Neuron (in vitro differentiated cells): ENCODE data around the gene MED13L.

Source experiments
- H2AFZ ChIP-seq: one replicate; pipeline ENCODE4 v1.6.1; 2013; ENCODE audit warnings: low read depth, mild to moderate bottlenecking, inconsistent platforms, low read length, moderate library complexity
- H3K27me3 ChIP-seq: one replicate; pipeline ENCODE4 v1.6.1; 2013; ENCODE audit warnings: low read length; ENCODE audit not compliant: insufficient read depth
- H3K36me3 ChIP-seq: one replicate; pipeline ENCODE4 v1.6.1; 2013; ENCODE audit warnings: low read length; ENCODE audit not compliant: insufficient read depth
- H3K4me1 ChIP-seq: one replicate; pipeline ENCODE4 v1.6.1; 2013; ENCODE audit warnings: low read length; ENCODE audit not compliant: insufficient read depth
- H3K4me3 ChIP-seq: 2 replicates; pipeline ENCODE4 v1.5.1; 2013; ENCODE audit warnings: mild to moderate bottlenecking, low read length, moderate library complexity
- H3K9me3 ChIP-seq: one replicate; pipeline ENCODE4 v1.6.1; 2013; ENCODE audit warnings: low read length

MED13L gene

DNA sequence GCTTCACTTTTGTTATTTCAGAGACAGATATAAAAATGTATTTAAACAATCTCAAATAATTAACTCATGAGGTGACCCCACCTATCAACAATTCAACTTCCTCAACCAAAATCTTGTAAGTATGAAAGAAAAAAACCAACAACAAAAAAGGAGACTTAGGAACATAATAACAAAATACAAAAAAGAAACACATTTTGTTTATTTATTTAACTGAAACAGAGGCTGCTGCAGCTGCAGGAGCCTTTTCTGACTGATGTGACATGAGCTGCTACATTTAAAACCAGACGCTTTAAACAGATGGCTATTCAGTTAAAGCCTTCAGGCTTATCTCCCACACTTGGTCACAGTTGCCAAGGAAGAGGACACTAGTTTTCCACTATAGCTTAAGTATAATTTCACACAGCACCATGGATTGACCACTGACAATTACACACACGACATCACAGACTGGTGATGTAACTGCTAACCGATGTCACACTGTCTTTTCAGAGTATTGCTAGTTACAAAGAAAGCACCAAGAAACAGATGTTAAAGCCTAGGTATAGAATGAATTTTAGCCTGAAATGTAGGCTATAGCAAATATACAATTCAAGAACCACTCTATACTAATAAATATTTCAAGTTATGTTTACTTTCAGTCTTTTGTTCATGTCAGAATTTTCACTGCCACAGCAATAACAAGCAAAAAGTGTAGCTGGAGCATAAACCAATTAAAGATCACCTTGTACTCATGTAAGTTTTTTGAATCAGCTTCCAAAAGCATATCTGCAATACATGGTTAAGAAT, 113.0 kb downstream of the MED13L start:
- Histone ChIP-seq H3K27me3 (no peaks in the 10 kb centered on the region), H3K4me3 (no peak overlapping the region), H3K36me3 (no peaks in the 10 kb centered on the region), H2AFZ (no peak overlapping the region), H3K9me3 (no peaks in the 10 kb centered on the region), H3K4me1 (peaks cover 3% of the 10 kb centered on the region)

DNA sequence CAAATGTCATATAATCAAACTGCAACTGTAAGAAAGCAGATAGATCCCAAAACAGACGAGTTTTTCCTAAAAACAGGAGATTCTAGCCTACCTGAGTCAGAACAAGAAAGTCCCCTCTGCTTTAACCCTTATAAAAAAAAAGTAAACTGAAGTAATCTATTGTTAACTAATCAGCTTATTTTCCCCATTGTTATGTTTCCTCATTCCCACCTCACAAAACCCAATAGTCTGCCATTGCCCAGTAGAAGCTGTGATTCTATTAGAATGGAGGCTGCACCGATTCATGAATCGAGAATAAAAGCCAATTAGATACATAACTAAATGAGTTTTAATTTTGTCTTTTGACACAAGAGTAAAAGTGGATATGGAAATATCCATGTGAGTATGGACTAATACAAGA, 115.4 kb downstream of the MED13L start:
- H3K36me3 ChIP-seq, result no peaks in the 10 kb centered on the region
- H3K4me3 ChIP-seq, result no peak overlapping the region
- no peaks in the 10 kb centered on the region for H3K27me3 ChIP-seq
- no peaks in the 10 kb centered on the region for H3K9me3 ChIP-seq
- H3K4me1 ChIP-seq, result peaks cover 3% of the 10 kb centered on the region
- no peak overlapping the region for H2AFZ ChIP-seq

DNA sequence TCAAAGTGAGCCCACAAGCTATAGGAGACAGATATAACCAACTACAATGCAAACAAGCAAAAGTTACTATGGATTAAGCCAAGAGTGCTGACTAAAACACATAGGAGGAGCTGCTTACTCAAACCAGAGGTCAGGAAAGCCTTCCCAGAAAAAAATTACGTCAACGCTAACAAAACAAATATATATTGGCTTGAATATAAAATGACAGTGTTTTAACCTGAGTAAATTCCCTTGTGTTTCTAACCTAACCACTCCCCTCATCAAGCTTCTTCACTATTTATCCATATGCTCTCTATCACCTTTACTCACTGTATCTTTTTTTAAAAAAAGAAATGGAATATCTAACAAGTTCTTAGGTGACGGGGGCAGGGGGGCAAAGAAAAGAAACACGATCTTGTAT, 115.9 kb downstream of the MED13L start:
- peaks cover 3% of the 10 kb centered on the region for H3K4me1 ChIP-seq
- H3K9me3 ChIP-seq, result no peaks in the 10 kb centered on the region
- no peak overlapping the region for H3K4me3 ChIP-seq
- H3K27me3 ChIP-seq, result no peaks in the 10 kb centered on the region
- no peaks in the 10 kb centered on the region for H3K36me3 ChIP-seq
- H2AFZ ChIP-seq, result no peak overlapping the region

DNA sequence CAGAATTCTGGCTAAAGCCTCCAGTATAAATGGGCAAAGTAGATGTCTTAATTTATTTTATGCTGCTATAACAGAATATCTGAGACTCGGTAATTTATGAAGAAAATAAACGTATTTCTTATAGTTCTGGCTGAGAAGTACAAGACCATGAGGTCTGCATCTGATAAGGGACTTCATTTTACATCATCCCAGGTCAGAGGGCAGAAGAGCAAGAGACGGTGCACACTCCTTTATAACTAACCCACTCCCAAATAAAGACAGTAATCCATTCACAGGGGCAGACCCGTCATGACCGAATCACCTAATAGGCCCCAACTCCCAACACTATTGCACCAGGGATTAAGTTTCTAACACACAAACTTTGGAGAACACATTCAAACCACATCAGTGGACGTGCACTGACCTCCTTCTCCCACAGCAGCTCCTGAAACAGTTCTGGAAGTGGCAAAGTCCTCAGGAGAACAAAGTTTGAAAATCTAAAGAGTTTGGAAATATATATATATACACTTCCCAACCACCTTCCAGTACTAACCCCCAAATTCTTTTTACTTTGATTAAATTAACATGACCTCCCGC, 116.5 kb downstream of the MED13L start:
- Histone ChIP-seq H3K36me3 (no peaks in the 10 kb centered on the region), H3K9me3 (no peaks in the 10 kb centered on the region), H3K4me1 (peaks cover 3% of the 10 kb centered on the region), H3K27me3 (no peaks in the 10 kb centered on the region), H3K4me3 (no peak overlapping the region), H2AFZ (no peak overlapping the region)

DNA sequence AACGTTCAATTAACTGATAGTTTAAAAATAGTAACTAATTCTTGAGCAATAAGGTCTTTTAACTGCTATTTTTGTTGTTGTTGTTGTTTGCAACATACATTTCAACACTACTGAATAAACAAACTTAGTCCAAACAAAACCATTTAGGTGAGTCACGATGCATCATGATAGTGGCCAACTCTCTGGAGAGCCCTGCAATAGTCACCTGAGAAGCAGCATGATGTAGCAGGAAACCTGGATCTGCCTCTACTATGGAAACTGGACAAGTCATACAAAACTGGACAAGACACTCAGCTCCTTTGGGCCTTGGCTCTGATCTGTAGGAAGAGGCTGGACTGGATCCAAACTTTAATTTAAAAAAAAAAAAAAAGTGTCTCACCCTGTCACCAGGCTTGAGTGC, 117.3 kb downstream of the MED13L start:
- Histone ChIP-seq H3K27me3 (no peaks in the 10 kb centered on the region), H2AFZ (no peak overlapping the region), H3K36me3 (no peaks in the 10 kb centered on the region), H3K4me3 (no peak overlapping the region), H3K4me1 (peaks cover 3% of the 10 kb centered on the region), H3K9me3 (no peaks in the 10 kb centered on the region)

DNA sequence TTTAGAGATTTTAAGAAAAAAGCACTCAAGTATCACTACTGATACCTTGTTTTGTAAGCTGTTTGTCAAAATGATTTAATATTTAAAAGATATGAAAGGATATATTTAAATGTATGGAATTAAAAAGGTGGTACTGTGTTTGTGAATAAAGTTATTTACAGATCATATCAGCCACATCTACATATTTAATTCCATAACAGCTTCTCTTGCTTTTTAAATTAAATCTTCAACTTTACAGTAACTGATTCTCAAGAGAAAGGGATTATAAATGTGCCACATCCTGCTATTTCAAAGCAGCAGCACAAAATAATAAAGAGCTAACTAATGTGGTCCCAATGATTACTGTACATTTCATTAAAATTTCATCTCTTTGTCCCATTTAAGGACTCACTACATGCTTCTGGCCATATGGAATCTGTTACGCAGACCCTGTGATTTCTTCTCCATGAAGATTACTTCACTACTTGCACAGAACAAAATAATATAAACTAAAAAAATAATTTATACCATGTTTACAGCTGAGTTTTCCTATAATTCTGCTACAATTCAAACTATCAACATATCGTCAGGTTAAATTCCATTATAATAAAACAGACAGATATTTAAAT, 117.8 kb downstream of the MED13L start:
- H2AFZ ChIP-seq, result no peak overlapping the region
- no peaks in the 10 kb centered on the region for H3K27me3 ChIP-seq
- H3K36me3 ChIP-seq, result no peaks in the 10 kb centered on the region
- no peak overlapping the region for H3K4me3 ChIP-seq
- H3K9me3 ChIP-seq, result no peaks in the 10 kb centered on the region
- peaks cover 3% of the 10 kb centered on the region for H3K4me1 ChIP-seq

DNA sequence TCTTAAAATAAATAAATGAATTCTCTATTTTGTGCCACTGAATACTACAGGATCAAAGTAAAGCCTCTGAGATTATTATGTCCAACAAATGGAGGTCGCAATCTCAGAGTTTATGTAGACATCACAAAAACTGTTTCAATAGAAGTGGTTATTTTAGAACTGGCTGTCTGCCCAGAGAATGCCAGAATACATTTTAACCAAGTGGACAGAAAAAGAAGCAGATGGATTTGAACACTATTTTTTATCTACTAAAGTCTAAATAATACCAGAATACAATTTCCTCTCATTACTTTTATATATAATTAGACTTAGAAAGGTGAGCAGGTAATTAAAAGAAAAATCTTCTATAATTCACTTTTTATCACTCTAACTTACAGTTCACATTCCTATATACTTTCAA, 118.3 kb downstream of the MED13L start:
- Histone ChIP-seq H3K36me3 (no peaks in the 10 kb centered on the region), H3K27me3 (no peaks in the 10 kb centered on the region), H3K4me3 (no peak overlapping the region), H3K4me1 (peaks cover 3% of the 10 kb centered on the region), H2AFZ (no peak overlapping the region), H3K9me3 (no peaks in the 10 kb centered on the region)

DNA sequence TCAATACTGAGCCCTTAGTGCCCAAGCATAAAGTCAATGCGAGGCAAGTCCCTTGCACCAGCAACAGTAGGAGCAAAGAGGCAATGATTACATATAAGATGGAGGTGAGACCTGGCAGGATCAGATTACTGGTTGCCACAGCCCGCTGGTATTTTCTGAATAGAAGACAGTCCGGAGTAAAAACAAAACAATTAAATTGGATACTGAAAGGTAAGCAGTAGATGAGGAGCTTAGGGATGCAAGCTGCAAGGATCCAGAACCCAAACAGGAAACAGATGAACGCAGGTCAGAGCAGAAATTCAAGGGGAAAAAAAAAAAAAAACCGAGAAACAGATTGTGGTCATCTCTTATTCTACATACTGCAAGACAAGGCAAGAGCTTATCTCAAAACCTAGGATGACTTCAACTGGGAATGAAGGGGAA, 119.6 kb downstream of the MED13L start:
- H2AFZ ChIP-seq, result no peak overlapping the region
- H3K4me1 ChIP-seq, result peaks cover 13% of the 10 kb centered on the region
- H3K36me3 ChIP-seq, result no peaks in the 10 kb centered on the region
- no peaks in the 10 kb centered on the region for H3K9me3 ChIP-seq
- H3K4me3 ChIP-seq, result no peak overlapping the region
- no peaks in the 10 kb centered on the region for H3K27me3 ChIP-seq

DNA sequence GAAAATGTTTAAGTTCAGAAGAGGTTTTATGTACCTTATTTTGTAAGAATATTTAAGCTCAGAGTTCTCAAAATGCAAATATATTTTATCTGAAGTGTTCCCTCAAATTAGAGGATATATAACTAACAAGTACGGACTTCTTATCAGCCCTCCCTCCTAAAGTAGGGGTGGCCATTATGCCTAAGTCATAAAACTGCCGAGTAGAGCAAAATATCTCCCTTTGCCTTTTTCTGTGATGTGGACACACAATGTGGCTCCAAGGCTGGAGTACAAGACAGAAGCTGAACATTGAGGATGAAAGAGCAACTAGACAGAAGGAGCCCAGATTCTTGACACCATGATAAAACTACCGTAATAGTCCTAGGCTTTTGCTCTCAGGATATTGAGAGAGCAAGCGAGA, 120.9 kb downstream of the MED13L start:
- Histone ChIP-seq H3K36me3 (no peaks in the 10 kb centered on the region), H3K27me3 (no peaks in the 10 kb centered on the region), H2AFZ (no peak overlapping the region), H3K4me1 (peaks cover 10% of the 10 kb centered on the region), H3K9me3 (no peaks in the 10 kb centered on the region), H3K4me3 (no peak overlapping the region)

DNA sequence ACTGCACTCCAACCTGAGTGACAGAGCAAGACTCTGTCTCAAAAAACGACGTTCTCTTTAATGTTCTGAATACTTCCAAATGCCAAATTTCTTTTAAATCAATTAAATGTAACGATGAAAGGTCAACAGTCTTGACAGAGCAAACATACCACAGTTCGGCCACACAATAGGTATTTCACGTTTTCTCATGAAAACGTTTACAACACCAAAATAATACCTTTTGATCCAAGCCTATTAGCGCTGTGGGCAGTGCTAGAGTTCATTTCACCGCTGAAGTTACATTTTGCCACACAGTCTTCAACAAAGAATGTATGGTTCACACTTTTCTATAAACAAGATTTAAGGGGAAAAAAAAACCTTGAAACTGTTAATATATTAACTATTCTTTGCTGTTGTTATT, 122.1 kb downstream of the MED13L start:
- no peaks in the 10 kb centered on the region for H3K27me3 ChIP-seq
- no peak overlapping the region for H2AFZ ChIP-seq
- H3K9me3 ChIP-seq, result no peaks in the 10 kb centered on the region
- H3K36me3 ChIP-seq, result no peaks in the 10 kb centered on the region
- no peak overlapping the region for H3K4me3 ChIP-seq
- peaks cover 10% of the 10 kb centered on the region for H3K4me1 ChIP-seq

DNA sequence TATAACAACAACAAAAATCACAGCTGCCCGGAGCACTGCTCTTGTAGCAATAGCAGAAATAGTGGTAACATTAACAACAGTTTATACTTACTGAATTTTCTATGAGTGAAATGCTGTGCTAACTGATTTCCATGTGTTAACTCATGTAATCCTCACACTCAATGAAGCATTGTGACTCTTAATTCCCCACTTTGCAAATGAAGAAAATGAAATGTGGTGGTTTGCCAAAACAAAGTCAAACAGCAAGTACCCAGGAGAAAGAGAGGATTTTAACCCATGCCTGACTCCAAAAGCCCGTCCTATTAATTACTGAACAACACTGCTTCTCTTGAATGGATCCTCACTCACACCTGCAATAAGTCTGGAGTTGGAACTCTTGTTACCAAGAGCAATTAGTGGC, 123.5 kb downstream of the MED13L start:
- Histone ChIP-seq H3K36me3 (no peaks in the 10 kb centered on the region), H3K4me1 (peaks cover 10% of the 10 kb centered on the region), H3K27me3 (no peaks in the 10 kb centered on the region), H3K4me3 (no peak overlapping the region), H3K9me3 (no peaks in the 10 kb centered on the region), H2AFZ (no peak overlapping the region)

DNA sequence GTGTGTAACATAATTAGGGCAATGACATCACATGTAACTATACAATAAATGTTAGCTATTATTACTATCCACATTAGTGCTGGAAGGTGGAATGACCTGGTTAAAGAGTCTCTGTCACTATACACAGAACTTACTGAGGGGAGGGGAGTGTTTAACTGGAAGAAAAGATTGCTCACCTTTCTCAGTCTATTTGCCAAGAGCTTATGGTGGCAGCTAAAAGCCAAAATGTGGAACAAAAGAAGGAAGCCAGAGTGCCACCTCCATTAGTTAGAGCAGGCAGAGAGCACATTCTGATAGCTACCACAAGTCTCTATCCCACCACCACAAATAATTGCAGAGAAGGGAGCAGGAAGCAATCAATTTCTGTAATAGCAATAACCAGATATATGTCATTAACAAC, 124.4 kb downstream of the MED13L start:
- H3K36me3 ChIP-seq, result no peaks in the 10 kb centered on the region
- no peaks in the 10 kb centered on the region for H3K27me3 ChIP-seq
- H2AFZ ChIP-seq, result no peak overlapping the region
- H3K9me3 ChIP-seq, result no peaks in the 10 kb centered on the region
- H3K4me1 ChIP-seq, result peaks cover 10% of the 10 kb centered on the region
- H3K4me3 ChIP-seq, result no peak overlapping the region

DNA sequence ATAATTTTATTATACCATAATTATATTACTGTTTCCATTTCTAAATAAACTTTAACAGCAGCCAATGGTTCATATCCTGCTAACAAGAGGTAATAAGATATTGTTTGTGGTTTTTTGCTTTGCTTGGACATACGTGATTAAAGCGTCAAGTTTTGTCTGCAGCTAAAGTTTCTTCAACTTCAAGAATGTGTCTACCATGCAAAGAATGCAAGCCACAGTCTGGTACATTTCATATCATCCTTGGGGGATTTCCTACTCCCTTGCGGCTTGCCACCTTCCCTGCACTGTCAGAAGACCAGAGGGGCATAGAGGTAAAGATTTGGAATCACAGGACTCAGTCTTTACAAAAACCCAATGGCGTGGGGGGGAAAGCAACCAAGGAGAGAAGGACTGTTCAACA, 125.2 kb downstream of the MED13L start:
- no peak overlapping the region for H2AFZ ChIP-seq
- no peak overlapping the region for H3K4me3 ChIP-seq
- no peaks in the 10 kb centered on the region for H3K36me3 ChIP-seq
- H3K4me1 ChIP-seq, result peaks cover 10% of the 10 kb centered on the region
- no peaks in the 10 kb centered on the region for H3K9me3 ChIP-seq
- H3K27me3 ChIP-seq, result no peaks in the 10 kb centered on the region
